ENCODE measurements around the gene PAEP. TPM values are rescaled to one million over a fixed set of nuclear protein-coding genes. Genes with fewer than 3 reads are reported as not detected.
A peak's percentile ranks its signal among the peaks of the same experiment; 100 is the strongest.

Gene PAEP
- total RNA-seq, 1 experiment from 2014 or later, result not detected

DNA sequence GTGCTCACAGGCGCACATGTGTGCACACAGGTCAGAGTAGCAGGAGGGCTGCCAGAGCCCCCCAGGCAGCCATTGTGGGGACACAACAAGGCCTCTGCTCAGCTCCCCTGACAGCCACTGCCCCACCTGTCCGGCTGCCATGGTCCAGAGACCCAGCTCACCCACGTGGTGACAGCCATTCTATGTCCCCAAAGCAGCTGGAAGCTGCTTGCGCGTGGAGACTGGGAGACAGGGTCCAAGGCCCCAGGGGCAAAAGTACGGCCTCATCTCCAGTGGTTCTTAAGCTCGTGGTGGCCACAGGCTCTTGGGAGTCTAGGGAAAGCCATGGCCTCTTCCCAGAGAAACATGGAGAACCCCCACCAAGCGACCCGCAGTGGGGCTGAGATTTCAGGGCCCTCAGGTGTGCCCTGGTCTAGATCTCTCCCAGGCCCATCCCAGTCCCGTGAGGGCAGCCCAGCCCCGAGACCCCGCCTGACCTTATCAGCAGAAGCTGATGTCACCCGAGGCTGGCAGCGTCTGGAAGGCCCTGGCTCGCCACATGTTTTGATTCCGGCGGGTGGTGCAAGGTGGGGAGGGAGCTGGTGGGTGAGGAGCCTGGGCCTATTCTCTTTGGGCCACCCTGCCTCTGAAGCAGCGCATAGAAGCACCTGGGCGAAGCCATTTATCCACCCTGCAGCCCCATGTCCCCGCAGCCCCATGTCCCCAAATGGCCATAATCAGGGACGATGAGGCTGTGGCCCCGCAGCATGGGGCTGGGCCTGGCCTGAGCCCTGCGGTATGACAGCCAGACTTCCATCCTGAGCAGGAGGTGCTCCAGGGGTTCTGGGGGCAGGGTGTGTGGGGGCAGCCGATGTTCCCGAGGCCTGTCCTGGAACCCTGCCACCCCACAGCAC is 46.1 kb downstream of the PAEP start:
- peak in 1 of 2 experiments; percentile 31 for DNase-seq
- Mint-ChIP-seq H3K9me3 (ENCODE audit: unreplicated experiment) (peaks cover 10% of the 10 kb centered on the region), H3K4me3 (ENCODE audit: unreplicated experiment) (no peak overlapping the region), H3K27ac (ENCODE audit: unreplicated experiment) (no peak overlapping the region), H3K27me3 (ENCODE audit: insufficient read depth, unreplicated experiment) (peaks cover 12% of the 10 kb centered on the region), H3K4me1 (ENCODE audit: low read depth, unreplicated experiment) (no peaks in the 10 kb centered on the region), H3K36me3 (ENCODE audit: insufficient read depth, unreplicated experiment) (no peaks in the 10 kb centered on the region)
- BruUV-seq (replicated peaks), result no TSS peak
- Histone ChIP-seq H3K36me3 (ENCODE audit: control insufficient read depth, insufficient read depth, low read length) (no peaks in the 10 kb centered on the region), H3K4me3 (ENCODE audit: low read depth, low read length) (no peak overlapping the region), H3K9me3 (no peaks in the 10 kb centered on the region), H3K27me3 (replicated peaks; ENCODE audit: control insufficient read depth, insufficient read depth, low read length) (no peaks in the 10 kb centered on the region), H3K4me1 (no peaks in the 10 kb centered on the region)
- CTCF ChIA-PET, result no interaction called here
- POLR2A ChIA-PET, result no interaction called here
- intact Hi-C loops (cut with micrococcal nuclease; ENCODE audit: unreplicated experiment), result no loop called here
- TF ChIP-seq CTCF (IDR thresholded peaks at IDR 0.05; ENCODE audit: insufficient read depth in 1 of 2, low read depth in 1 of 2, low read length in 1 of 2, severe bottlenecking in 1 of 2, unreplicated experiment in 1 of 2), result no peak

GRCh38 chr9:135608294-135608998 is 46.9 kb downstream of the PAEP start:
- H3K27ac Mint-ChIP-seq (ENCODE audit: unreplicated experiment), result no peak overlapping the region
- DNase-seq, result no peak

DNA sequence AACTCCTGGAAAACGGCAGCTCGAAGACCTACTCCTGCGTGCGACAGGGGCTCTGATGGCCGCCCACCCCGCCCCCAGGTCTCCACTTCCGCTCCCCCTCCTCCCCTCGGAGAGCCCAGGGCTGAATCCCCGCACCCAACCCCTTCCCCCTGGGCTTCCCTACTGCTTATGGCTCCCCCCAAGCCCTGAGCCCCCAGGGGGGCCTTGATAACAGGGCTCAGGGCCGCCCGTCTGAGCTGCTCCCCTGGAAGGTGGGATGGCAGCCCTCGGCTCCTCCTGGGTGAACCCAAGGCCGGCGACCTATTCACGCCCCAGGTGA is 47.4 kb downstream of the PAEP start:
- DNase-seq, result no peak
- Histone ChIP-seq H3K4me1 (no peaks in the 10 kb centered on the region), H3K36me3 (ENCODE audit: control insufficient read depth, insufficient read depth, low read length) (no peaks in the 10 kb centered on the region), H3K27me3 (replicated peaks; ENCODE audit: control insufficient read depth, insufficient read depth, low read length) (no peaks in the 10 kb centered on the region), H3K4me3 (ENCODE audit: low read depth, low read length) (no peak overlapping the region), H3K9me3 (no peaks in the 10 kb centered on the region)
- peaks cover 12% of the 10 kb centered on the region for H3K27me3 Mint-ChIP-seq (ENCODE audit: insufficient read depth, unreplicated experiment)
- POLR2A ChIA-PET, result no interaction called here
- intact Hi-C loops (cut with micrococcal nuclease; ENCODE audit: unreplicated experiment), result no loop called here
- peaks cover 10% of the 10 kb centered on the region for H3K9me3 Mint-ChIP-seq (ENCODE audit: unreplicated experiment)
- H3K4me1 Mint-ChIP-seq (ENCODE audit: low read depth, unreplicated experiment), result no peaks in the 10 kb centered on the region
- no peaks in the 10 kb centered on the region for H3K36me3 Mint-ChIP-seq (ENCODE audit: insufficient read depth, unreplicated experiment)
- TF ChIP-seq CTCF (IDR thresholded peaks at IDR 0.05; ENCODE audit: insufficient read depth in 1 of 2, low read depth in 1 of 2, low read length in 1 of 2, severe bottlenecking in 1 of 2, unreplicated experiment in 1 of 2), result no peak
- H3K27ac Mint-ChIP-seq (ENCODE audit: unreplicated experiment), result no peak overlapping the region
- CTCF ChIA-PET, result no interaction called here
- H3K4me3 Mint-ChIP-seq (ENCODE audit: unreplicated experiment), result no peak overlapping the region
- no TSS peak for BruUV-seq (replicated peaks)

More at GRCh38 chr9:135608294-135608998, 46.9 kb downstream of the PAEP start:
- POLR2A ChIA-PET, result no interaction called here
- Histone ChIP-seq H3K9me3 (no peaks in the 10 kb centered on the region), H3K27me3 (replicated peaks; ENCODE audit: control insufficient read depth, insufficient read depth, low read length) (no peaks in the 10 kb centered on the region), H3K4me1 (no peaks in the 10 kb centered on the region), H3K4me3 (ENCODE audit: low read depth, low read length) (no peak overlapping the region), H3K36me3 (ENCODE audit: control insufficient read depth, insufficient read depth, low read length) (no peaks in the 10 kb centered on the region)
- Mint-ChIP-seq H3K9me3 (ENCODE audit: unreplicated experiment) (peaks cover 10% of the 10 kb centered on the region), H3K27me3 (ENCODE audit: insufficient read depth, unreplicated experiment) (peaks cover 12% of the 10 kb centered on the region), H3K36me3 (ENCODE audit: insufficient read depth, unreplicated experiment) (no peaks in the 10 kb centered on the region), H3K4me1 (ENCODE audit: low read depth, unreplicated experiment) (no peaks in the 10 kb centered on the region), H3K4me3 (ENCODE audit: unreplicated experiment) (no peak overlapping the region)
- BruUV-seq (replicated peaks), result no TSS peak
- intact Hi-C loops (cut with micrococcal nuclease; ENCODE audit: unreplicated experiment), result no loop called here
- no peak for TF ChIP-seq CTCF (IDR thresholded peaks at IDR 0.05; ENCODE audit: insufficient read depth in 1 of 2, low read depth in 1 of 2, low read length in 1 of 2, severe bottlenecking in 1 of 2, unreplicated experiment in 1 of 2)
- CTCF ChIA-PET, result no interaction called here

All from Caco-2 (cell line).